D721Med (cell line): ENCODE results near the gene PSENEN.

Experiments
- DNase-seq: peaks from one replicate; pipeline ENCODE4 v3.0.0; 2011; ENCODE audit warnings: low spot score; ENCODE audit not compliant: insufficient read length
- FAIRE-seq: peaks from 2 replicates; lab custom pipeline; 2011; peaks lifted over from hg19 to GRCh38; lab: Jason Lieb, UNC
- CTCF ChIP-seq: IDR thresholded peaks from 2 replicates; pipeline ENCODE4 v1.5.1; 2012; ENCODE audit warnings: mild to moderate bottlenecking, control low read depth; ENCODE audit not compliant: insufficient read depth; ENCODE audit errors: missing control alignments

Gene PSENEN

DNA sequence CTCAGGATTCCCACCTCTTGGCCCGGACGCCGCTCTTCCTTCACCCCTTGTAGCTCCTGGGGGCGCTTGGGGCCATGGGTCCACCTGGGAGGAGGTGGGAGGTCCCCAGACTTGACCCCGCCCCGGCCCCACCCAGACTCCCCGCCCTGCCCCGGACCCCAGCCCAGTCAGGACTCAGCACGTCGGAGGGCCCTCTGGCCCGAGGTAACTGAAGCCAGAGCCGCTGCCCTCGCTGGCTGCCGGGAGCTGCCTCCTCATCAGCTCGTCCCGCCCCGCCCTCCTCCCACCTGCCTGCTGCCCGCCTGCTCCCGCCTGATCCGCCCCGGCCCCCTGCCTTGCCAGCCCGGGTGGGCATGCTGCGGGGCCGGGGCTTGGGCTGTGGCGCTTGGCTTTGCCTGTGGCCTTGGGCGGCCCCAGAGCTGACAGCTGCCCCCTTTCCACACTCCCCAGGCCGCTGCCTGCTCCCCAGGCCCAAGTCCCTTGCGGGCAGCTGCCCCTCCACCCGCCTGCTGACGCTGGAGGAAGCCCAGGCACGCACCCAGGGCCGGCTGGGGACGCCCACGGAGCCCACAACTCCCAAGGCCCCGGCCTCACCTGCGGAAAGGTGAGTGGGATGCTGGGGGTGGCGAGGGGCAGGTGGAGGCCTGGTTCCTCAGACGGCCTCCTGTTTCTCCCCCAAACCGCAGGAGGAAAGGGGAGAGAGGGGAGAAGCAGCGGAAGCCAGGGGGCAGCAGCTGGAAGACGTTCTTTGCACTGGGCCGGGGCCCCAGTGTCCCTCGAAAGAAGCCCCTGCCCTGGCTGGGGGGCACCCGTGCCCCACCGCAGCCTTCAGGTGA lies 39.3 kb downstream of the PSENEN start:
- FAIRE-seq: no peak
- no peak for TF ChIP-seq CTCF

DNA sequence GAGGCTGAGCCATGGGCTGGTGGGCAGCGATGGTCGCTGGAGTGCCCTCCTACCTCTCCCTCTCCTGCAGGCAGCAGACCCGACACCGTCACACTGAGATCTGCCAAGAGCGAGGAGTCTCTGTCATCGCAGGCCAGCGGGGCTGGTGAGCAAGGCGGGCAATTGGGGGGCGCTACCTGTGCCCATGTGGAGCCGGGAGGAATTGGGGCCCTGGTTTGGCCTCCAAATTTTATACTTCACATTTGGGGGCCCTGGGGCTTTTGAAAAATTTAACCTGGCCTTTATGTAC lies 39.8 kb downstream of the PSENEN start:
- no peak for FAIRE-seq
- TF ChIP-seq CTCF: no peak
- no peak for DNase-seq

More for the DNA sequence above, 39.3 kb downstream of the PSENEN start:
- DNase-seq: no peak

- FAIRE-seq: no peak
- DNase-seq: no peak
- no peak for TF ChIP-seq CTCF
Observed at GRCh38 chr19:35786299-35787160, 41.1 kb downstream of the PSENEN start.

GRCh38 chr19:35787227-35787799 lies 41.9 kb downstream of the PSENEN start:
- no peak for DNase-seq
- TF ChIP-seq CTCF: no peak
- no peak for FAIRE-seq

GRCh38 chr19:35788205-35788960 lies 42.9 kb downstream of the PSENEN start:
- no peak for TF ChIP-seq CTCF
- no peak for FAIRE-seq

GRCh38 chr19:35789195-35789977 lies 43.9 kb downstream of the PSENEN start:
- FAIRE-seq: no peak
- DNase-seq: no peak
- TF ChIP-seq CTCF: no peak

More at GRCh38 chr19:35788205-35788960, 42.9 kb downstream of the PSENEN start:
- no peak for DNase-seq
